ENCODE measurements around the gene SCYL3.

GRCh38 chr1:169860187-169860586 is 33.5 kb downstream of the SCYL3 start:
- TF ChIP-seq CTCF (conservative IDR thresholded peaks at IDR 0.05 in 1 of 2, IDR thresholded peaks at IDR 0.05 in 1 of 2; ENCODE audit: low read depth in 1 of 2, low read length in 2 of 2): no peak
- no peak for TF ChIP-seq EZH2 (IDR thresholded peaks at IDR 0.05; ENCODE audit: low read length, missing control alignments)
